Dermis blood vessel endothelial cell (primary cell): Measurements from ENCODE around the gene SRXN1. TPM values are rescaled to one million over a fixed set of nuclear protein-coding genes. Genes with fewer than 3 reads are reported as not detected.
"Not testable (repeated sequence)": the region's sequence is repeated elsewhere in the genome, so short reads cannot be mapped to it uniquely, and the experiment has no call there.

ENCODE experiments used
- DNase-seq: peaks from one replicate; pipeline ENCODE4 v3.0.0; 2010
- total RNA-seq: library from RNA; depleted of rRNA; stranded (reverse); fragments of >200 nt; gene quantifications from 2 replicates; pipeline ENCODE4 v1.2.3, GENCODE V29; 2014

Gene SRXN1
- total RNA-seq, result 30.3 and 38.6 TPM in 2 replicates

DNA sequence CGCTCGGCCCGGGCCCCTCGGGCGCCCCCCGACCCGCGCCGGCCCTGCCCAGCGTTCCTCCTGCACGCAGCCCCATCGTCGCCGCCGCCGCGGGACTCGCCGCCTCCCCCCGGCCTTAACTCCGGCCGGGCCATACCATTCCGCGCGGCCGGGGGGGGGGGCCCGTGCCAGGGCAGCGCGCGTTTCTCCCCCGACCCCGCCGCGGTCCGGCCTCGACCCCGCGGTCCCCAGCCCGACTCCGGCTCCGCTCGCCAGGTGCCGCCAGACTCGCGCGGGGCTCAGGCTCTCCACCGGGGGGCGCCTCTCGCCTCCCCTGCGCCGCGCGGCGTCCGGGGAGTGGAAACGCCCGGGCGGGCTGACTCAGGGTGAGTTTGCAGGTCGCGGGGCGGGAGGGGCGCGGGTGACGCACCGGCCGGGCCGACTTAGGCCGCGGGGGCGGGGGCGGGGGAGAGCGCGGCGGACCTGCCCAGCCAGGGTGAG is at the start of gene SRXN1:
Gene SRXN1 (minus strand): TSS at position 91 of the 480 bp plus-strand sequence. CDS start 15 bp downstream, at position 76.
- DNase-seq, result peak; percentile 96

DNA sequence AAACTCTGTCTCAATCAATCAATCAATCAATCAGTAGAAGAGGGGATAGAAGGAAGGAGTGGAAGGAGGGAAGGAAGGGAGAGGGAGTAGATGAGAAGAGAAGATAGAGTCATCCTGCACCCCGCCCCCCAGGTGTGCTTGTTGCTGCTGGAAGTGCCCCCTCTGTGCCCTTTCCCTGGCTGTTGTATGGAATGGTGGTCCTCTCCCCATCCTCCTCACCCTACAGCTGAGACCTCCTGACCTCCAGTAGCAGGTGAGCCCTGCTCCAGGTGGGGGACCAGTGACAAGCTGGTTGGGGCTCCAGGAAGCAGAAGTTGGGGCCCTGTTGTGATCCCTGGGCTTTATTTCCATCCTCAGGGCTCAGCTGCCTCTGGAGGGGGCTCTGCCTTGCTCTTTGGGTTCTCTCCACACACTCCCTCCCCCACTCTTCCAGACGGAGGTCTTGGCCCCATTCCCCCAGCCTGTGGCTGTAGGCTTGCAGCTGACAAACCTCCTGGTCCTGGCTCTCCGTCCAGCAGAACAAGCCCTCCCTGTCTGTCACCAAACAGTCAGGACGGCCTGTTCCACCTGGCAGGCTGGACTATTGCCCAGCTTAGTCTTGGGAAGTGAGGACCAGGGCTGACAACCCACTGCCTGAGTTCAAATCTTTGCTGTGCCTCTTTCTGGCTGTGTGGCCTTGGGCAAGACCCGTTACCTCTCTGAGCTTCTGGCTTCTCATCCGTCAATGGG is 48.6 kb upstream of the SRXN1 start:
- no peak for DNase-seq

DNA sequence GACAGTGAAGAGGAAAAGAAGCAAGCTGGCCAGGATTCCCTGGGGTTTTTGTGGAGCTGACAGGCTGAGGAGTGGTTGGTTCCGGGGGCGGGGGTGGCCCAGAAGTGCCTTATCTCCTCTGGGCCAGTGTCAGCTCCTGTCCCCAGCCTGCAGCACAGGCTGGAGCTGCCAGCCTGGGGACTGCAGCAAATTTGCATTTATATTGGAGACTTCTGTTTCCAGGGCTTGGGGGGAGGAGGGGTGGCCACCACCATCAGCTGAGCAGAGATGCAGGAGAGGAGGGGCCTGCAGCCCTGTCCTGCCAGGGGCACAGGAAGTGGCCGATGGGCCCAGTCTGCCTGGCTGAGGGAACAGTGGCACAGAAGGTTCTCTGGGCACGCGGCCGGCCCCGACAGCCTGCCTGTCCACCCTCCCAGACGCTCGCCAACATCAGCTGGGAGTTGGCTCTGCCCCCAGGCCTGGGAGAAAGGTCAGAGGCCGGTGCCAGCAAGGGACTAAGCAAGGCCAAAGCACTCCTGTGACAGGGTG is 46.9 kb upstream of the SRXN1 start:
- no peak for DNase-seq

DNA sequence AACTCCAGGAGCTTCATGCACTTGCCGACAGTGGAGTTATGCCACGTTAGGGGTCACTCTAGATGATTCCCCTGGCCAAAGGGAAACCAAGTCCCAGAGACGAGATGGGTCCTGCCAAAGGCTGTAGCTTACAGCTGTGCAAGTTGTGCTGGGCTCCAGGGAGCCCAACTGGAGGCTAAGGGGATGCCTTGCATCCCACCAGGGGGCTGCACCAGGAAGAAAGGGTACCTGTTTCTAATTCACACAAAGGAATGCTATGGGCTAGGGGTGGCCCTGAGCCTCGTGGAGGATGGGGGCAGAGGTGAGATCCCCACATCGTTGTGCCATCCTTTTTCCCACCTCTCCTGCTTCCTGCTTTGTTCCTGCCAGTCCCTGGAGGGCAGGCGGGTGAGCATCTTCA is 46.3 kb upstream of the SRXN1 start:
- DNase-seq, result no peak

DNA sequence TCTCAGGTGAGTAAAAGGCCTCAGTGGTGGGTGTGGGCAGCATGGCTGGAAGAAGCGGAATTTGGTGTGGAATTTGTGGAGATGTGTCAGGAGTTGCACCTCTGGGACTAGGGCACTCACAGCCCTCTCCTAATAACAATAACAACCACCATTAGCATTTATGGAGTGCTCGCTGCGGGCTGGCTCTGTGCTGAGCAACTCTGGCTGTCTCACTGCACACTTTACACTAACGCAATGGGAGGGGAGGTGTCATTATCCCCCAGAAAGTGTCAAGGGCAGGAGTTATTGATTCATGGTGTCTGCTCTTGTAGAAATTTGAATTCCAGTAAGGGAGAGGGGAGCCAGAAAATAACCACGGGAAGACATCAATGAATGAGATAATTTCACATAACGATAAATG is 45.3 kb upstream of the SRXN1 start:
- no peak for DNase-seq

DNA sequence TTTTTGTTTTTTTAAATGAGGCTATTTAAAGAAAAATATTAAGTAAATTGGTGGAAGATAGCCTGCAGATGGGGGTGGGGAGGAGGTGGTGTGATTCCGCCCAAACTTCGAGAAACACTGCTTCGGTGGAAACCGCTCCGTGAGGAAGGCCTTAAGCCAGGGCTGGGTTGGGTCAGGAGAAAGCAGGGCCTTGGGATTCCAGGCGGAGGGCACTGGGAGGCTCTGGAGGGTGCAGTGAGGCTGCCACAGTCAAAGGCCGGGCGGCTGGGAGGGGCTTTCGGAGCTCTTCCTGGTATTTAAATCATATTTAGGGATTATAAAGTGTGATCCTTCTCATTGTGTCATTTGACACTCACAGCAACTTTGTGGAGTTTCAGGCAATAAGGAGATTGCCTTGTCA is 44.8 kb upstream of the SRXN1 start:
- no peak for DNase-seq

DNA sequence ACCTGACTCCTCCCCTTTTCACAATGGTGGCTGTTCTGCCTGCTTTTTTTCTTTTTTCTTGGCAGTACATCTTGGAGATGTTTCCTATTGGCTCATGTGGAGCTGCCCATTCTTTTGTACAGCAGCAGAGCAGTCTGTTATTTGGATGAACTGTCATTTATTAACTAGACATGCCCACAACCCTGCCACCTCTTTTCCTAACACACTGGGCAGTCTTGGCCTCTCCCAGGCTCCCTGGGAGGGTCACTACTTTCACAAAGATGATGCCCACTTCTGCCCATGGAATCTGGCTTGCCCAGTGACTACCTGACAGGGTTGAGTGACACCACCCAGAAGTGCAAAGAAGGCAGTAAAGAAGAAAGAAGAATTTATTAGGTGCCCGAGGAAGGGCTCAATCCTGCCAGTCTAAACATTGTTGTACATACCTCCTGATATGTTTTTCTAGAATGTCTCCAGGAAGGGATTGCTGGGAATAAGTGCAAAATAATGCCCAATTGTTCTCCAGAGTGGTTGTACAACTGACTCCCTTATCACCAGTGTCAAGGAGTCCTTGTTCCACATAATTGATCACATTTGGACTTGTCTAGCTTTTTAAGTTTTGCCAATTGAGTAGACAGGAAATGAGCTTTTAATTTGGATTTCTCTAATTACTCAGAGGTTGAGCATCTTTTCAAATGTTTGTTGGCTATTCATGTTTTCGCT is 42.3 kb upstream of the SRXN1 start:
- no peak for DNase-seq

DNA sequence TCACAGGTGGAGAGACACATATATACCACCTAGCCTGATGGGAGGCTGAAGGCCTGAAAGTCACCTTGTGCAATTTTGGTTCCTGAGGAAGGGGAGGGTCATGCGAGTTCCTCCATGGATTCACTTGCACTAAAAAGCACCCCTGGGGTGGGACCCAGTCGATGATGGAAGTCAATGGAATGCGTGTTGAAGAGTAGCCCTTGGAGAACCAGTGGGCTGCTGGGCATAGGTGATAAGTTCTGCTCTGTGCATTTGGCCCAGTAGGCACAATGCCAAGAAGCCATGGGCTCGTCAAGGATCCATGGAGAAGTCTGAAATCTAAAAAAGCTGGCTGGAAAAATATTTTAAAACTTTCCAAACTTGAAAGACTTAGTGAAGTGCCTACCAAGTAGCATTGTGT is 41.5 kb upstream of the SRXN1 start:
- DNase-seq, result no peak

DNA sequence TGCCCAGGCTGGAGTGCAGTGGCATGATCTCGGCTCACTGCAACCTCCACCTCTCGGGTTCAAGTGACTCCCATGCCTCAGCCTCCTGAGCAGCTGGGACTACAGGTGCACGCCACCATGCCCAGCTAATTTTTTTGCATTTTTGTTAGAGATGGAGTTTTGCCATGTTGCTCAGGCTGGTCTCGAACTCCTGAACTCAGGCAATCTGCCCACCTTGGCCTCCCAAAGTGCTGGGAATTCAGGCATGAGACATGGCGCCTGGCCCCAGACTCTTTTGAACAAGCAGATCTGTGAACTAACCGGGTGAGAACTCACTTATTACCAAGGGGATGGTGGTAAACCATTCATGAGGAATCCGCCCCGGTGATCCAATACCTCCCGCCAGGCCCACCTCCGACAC is 40.8 kb upstream of the SRXN1 start:
- not testable (repeated sequence) for DNase-seq

DNA sequence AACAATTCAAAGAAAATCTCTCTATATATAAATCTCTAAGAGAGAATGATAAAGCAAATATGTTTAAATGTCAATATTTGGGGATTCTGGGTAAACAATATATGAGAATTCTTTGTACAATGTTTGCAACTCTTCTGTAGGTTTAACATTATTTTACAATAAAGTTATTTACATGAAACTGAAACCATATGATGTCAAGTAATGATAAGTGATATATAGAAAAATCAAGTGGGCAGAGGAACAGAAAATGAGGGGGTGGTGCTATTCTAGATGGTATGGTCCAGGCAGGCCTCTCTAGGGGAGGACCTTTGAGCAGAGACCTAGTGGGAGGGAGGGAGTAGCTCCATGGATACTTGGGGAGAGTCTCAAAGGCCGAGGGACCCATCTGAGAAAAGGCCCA is 39.0 kb upstream of the SRXN1 start:
- DNase-seq, result no peak

DNA sequence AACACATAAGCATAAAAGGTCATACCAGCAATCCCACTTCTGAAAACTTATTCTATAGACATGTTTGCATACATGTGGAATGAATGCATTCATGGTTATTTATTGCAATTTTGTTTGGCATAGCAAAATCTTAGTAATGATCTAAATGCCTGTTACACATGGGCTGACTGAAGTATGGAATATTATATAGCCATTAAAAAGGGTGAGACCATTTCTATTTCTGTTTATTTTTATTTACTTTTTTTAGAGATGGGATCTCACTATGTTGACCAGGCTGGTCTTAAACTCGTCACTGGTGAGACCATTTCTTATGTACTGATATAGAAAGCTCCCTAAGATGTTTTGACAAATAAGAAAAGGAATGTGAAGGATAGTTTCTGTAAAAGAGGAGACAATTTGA is 36.9 kb upstream of the SRXN1 start:
- no peak for DNase-seq

DNA sequence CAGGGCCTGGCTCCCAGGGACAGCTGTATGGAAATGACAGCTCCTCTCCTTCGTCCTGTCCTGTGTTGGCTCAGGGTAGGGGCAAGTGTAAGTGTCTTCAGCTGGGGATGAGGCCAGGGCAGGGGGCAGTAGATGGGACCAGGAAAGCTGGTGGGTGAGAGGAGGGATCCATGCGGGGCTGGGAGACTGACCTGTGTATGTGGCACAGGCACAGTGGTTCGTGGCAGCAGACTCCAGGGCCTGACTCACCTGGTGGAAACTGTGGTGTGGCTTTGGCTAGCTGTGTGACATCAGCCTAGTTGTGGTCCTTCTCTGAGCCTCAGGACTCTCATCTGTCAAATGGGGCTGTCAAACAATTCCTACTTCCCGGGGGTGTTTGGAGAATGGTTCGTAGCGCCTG is 36.3 kb upstream of the SRXN1 start:
- DNase-seq, result no peak

DNA sequence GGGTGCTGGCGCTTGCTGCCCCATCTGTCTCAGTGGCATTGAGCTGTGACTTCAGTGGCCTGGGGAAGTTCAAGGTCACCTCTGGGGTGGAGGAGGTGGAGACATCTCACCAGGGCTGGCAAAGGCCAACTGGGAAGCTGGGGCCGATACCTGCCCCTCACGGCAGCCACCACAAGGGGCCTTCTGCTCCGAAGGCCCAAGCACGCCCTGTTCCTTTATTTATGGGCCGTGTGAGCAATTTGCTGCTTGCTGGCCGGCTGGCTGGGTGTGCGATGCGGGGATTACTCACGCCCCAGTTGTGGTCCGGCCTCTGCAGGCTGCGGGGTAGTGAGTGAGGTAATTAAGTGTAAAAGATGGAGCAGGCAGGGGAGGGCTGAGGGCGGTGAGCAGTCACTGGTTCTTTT is 35.8 kb upstream of the SRXN1 start:
- DNase-seq, result no peak

DNA sequence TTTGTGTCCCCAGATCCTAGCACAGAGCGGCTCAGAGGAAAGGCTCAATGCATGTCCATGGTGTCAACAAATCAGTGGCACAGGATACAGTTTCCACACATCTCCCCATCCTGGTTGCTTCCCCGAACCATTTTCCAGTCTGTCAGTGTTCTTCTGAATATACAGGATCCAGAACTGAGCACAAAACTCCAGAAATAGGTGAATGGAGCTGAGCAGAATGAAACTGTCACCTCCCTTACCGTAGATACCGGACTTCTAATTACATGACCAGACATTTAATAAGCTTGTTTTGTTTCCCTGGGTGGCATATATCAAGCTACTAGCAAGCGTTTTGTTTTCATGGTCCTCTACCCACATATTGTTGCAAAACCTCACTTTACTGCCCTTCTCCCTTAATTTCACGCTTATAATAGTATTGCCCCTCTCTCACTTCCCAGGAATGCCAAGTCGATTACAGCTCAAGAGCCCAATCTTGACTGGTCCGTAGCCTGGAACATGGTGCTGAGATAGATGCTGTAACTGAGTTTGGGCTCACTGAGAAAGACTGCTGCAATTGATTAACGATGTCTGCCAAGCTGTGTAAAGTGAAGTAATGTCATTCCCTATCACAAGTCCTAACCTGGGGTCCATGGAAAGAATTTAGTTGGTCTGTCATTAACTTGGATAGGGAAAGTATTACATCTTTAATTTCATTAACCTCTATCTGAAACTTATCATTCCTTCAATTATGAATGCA is 34.6 kb upstream of the SRXN1 start:
- DNase-seq, result no peak

DNA sequence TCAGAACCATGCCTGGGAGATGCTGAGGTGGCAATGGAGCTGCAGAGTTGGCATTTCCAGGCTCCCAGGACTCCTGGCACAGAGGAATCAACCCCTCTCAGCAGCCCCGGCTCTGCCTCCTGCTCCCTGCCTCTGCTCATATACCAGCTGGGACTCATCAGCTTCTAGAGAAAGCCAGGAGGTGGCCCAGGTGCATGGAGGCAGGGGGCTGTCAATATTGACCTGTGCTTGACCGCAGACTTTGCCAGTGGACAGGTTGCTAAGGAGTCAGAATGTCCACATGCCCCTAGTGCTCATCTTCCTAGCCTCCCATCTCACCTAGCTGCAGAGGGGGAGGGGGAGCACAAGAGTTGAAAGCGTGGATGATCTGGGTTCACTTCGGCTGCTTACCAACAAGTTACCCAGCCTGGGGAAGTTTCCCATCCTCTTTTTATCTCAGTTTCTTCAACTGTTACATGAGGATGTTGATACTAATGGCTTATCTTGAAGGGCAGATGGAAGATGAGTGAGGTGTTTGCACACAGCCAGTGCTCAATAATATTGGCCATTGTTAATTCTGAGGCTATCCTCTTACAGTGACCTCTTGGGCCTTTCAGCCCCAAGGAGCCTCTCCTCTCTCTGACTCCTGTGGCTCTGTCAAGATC is 31.8 kb upstream of the SRXN1 start:
- DNase-seq, result no peak

DNA sequence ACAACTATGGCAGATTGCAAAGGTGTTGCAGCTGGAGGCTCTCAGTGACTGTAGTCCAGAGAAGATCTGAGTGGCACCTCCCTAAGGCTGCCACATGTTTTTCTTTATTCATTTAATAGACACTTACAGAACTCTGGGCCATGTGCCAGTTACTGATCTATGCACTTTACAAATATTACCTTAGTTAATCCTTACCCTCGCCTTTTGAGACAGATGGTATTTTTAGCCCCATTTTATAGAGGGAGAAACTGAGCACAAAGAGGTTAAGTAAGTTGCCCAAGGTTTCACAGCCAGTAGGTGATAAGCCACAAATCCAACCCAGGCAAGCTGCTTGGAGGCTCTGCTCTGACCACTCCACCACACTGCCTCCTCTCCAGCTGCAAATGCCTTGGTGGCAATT is 29.1 kb upstream of the SRXN1 start:
- DNase-seq, result no peak

DNA sequence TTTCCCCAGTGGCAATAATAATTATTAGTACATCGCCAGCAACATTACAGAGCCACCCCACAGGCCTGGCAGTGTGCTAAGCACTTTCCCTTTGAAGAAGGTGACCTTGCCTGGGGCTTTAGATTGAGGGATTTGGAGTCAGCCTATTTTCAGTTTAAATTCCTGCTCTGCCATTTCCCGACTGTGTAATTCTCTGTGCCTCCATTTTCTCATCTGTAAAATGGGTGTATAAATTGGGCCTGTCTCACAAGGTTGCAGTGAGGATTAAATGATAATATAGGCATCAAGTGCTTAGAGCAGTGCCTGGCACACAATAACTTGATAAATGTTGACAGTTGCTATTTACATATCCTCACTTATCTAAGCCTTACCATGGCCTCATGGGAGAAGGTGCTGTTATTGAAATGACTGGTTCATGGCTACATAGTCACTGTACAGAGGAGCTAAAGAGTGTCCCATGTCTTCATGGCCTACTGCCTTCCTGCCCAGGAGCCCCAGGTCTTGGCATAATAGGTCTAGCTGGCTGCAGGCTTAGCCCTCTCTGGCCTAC is 27.7 kb upstream of the SRXN1 start:
- no peak for DNase-seq

DNA sequence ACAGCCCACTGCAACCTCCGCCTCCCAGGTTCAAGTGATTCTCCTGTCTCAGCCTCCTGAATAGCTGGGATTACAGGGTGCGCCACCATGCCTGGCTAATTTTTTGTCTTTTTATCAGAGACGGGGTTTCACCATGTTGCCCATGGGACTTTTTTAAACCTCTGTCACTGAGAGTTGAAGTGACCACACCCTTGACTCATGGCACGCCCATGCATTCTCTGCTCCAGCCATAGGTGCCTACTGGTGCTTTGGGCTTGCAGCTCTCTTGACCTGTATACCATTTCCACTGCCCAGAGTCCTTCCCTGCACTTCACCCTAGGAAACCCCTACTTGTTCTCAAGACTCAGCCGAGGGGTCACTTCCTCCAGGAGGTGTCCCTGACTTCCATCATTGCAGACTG is 25.0 kb upstream of the SRXN1 start:
- no peak for DNase-seq

DNA sequence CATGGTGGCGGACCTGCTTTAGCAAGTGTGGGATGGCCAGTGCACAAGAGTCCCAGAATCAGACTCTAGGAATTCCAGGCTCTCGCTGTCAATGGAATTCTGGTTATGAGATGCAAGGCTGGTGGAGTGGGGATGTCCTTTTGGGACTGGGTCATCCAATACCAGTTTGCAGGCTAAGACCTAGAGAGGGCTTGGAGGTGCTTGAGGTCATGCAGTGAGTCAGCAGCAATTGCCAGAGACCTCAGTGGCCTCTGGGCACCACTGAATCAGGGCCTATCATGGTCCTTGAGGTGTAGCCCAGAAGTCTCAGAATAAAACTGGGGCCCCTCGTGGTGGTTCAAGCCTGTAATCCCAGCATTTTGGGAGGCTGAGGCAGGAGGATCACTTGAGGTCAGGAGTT is 24.0 kb upstream of the SRXN1 start:
- no peak for DNase-seq

DNA sequence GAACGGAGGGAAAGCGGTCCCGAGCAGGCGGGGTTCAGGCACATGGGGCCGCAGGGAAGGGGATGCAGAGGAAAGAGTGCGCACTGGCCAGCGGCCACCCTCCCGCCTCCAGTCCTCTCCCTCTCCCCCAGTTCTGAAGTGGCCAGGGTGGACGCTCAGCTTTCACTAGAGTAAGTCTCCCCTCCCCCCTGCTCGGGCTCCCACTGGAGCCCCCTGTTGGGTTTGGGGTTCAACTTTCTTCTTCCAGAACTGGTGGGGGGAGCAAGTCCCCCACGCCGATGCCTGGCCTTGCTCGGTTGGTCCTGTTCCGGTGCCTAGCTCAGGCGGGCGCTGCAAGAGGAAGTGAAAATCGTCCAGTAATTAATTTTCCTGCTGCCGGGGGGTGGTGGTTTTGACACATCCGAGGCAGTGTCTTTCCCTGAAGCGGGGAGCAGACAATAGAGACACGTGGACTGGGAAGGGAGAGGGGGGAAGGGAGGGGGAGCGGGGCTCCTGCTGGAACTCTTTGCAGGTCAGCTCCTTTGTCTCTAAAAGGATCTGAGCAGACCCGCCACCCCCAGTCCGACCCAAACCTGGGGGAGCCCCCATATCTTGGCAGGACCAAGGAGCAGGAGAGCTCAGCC is 23.4 kb upstream of the SRXN1 start:
- no peak for DNase-seq

DNA sequence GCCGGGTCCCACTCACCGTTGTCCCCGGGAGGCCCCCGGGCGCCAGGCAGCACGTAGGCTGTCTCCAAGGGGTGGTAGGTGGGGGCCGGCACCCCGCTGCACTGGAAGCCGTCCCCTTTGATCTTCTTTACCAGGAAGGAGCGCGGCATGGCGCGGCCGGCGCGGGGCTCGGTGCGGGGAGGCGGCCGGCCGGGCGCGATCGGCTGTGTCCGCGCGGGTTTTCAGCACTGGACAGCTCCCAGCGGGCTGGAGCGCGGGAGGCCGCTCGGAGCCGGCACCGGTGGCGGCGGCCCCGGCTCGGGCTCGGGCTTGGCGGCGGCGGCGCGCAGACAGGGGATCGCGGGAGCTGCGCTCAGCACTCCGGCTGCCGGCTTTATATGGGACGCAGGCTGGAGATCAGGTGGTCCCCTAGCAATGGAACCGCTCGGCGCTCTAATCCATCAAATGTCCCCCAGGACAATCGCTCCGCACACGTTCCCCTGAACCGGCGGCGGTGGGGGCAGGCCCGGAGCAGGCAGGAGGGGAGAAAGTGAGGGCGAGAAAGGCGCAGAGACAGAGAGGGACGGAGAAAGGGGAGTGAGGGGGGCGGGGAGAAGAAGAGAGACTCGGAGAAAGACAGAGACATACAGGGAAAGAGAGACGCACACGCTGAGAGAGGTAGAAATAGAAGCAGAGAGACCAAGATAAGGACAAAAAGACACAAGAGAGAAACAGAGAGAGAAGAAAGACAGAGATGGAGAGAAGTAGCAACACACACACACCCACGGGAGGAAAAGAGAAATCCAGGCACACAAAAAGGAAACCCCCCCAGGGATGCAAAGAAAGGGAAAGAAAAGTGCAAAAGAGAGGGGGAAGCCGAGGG is 22.7 kb upstream of the SRXN1 start, which contains the start of gene SCRT2:
Gene SCRT2 (minus strand): TSS at position 350 of the 862 bp plus-strand sequence. CDS start 201 bp downstream, at position 149.
- DNase-seq, result peak; percentile 80
